ENCODE data around the gene EIF4E.

DNA sequence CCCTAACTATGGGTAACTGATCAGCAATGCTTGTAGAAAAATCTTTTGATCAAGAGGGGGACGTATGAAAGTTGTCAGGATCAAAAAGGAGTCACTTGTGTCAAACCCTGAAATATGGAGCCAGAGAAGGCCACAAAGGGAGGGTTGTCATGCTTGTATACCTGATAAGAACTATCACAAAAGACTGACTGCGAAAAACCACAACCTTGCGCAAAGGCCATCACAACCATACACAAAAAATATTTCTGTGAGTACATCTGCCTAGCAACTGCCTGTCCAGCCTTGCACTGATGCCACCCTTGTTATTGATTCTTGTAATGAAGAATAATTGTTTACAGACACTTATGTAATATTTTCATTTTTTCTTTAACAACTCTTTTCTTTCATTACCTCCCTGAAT lies 22.8 kb upstream of the EIF4E start:
- TF ChIP-seq, protein P1, sequence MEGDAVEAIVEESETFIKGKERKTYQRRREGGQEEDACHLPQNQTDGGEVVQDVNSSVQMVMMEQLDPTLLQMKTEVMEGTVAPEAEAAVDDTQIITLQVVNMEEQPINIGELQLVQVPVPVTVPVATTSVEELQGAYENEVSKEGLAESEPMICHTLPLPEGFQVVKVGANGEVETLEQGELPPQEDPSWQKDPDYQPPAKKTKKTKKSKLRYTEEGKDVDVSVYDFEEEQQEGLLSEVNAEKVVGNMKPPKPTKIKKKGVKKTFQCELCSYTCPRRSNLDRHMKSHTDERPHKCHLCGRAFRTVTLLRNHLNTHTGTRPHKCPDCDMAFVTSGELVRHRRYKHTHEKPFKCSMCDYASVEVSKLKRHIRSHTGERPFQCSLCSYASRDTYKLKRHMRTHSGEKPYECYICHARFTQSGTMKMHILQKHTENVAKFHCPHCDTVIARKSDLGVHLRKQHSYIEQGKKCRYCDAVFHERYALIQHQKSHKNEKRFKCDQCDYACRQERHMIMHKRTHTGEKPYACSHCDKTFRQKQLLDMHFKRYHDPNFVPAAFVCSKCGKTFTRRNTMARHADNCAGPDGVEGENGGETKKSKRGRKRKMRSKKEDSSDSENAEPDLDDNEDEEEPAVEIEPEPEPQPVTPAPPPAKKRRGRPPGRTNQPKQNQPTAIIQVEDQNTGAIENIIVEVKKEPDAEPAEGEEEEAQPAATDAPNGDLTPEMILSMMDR (conservative IDR thresholded peaks at IDR 0.05; ENCODE audit: low read depth, low read length): no peak
- no peak for TF ChIP-seq EZH2 (IDR thresholded peaks at IDR 0.05; ENCODE audit: borderline replicate concordance, low read depth, low read length, poor library complexity, severe bottlenecking)
